Upper lobe of left lung (tissue), 6 donors: ENCODE data around the gene PSD2. TPM values are rescaled to one million over a fixed set of nuclear protein-coding genes. Genes with fewer than 3 reads are reported as not detected.
A peak's percentile ranks its signal among the peaks of the same experiment; 100 is the strongest.

Experiments
- ATAC-seq, 2 donors: fragments of 200-7000 bp; cut with Tn5 transposase; one replicate each; pipeline ENCODE4 v1.9.1; 2022; ENCODE audit warnings: mild to moderate bottlenecking in 2 of 2, moderate library complexity in 2 of 2; ENCODE audit not compliant: low FRiP score in 2 of 2
- DNase-seq, 2 donors: peaks; one replicate each; pipeline ENCODE4 v3.0.0-alpha.2; 2019 to 2020
- H3K27ac ChIP-seq, 4 donors: fragments of 200-600 bp; sonication (generic); one replicate each; pipeline ENCODE4 v1.5.1; 2016 to 2019
- H3K27me3 ChIP-seq, 4 donors: fragments of 200-600 bp; sonication (generic); one replicate each; pipeline ENCODE4 v1.5.1; 2017 to 2019
- H3K36me3 ChIP-seq, 4 donors: fragments of 200-600 bp; sonication (generic); one replicate each; pipeline ENCODE4 v1.5.1; 2016 to 2019
- H3K4me1 ChIP-seq, 4 donors: fragments of 200-600 bp; sonication (generic); one replicate each; pipeline ENCODE4 v1.5.1; 2018 to 2019
- H3K4me3 ChIP-seq, 4 donors: fragments of 200-600 bp; sonication (generic); one replicate each; pipeline ENCODE4 v1.5.1; 2017 to 2019; ENCODE audit warnings: mild to moderate bottlenecking in 2 of 4, moderate library complexity in 1 of 4
- H3K9me3 ChIP-seq, 4 donors: fragments of 200-600 bp; sonication (generic); one replicate each; pipeline ENCODE4 v1.5.1; 2018 to 2019
- EP300 ChIP-seq, 4 donors: sonication (generic); formaldehyde crosslinking; IDR thresholded peaks; one replicate each; pipeline ENCODE4 v1.5.1; 2017; ENCODE audit warnings: antibody characterized with exemption in 4 of 4, control low read depth in 2 of 4
- POLR2A ChIP-seq, 4 donors: fragments of 450-650 bp; IDR thresholded peaks; one replicate each; pipeline ENCODE4 v1.5.1; 2016 to 2017; ENCODE audit warnings: antibody characterized with exemption in 4 of 4, mild to moderate bottlenecking in 2 of 4
- POLR2AphosphoS5 ChIP-seq, 2 donors: sonication (generic); formaldehyde crosslinking; IDR thresholded peaks; one replicate each; pipeline ENCODE4 v1.5.1; 2017; ENCODE audit warnings: antibody characterized with exemption in 2 of 2
- WGBS, 2 donors: methylation state at CpG; one replicate each; pipeline ENCODE4 v1.1.5; 2017 to 2018; 5-methylcytosine and 5-hydroxymethylcytosine counted together
- total RNA-seq, 6 donors: library from RNA; depleted of rRNA in 4 of 6; stranded (reverse); fragments of >200 nt in 4 of 6; gene quantifications; one replicate each; pipeline versions ENCODE4 v1.1.0 to v1.2.1, GENCODE V29; 2016 to 2021
- TF ChIP-seq, protein P1 (sequence below), 6 experiments: fragments of 450-650 bp in 4 of 6; fragments of 200-600 bp in 2 of 6; sonication (generic) in 2 of 6; IDR thresholded peaks; one replicate each; pipeline ENCODE4 v1.5.1; 2016 to 2019; ENCODE audit warnings: antibody characterized with exemption in 6 of 6
- donor health status: DM: no; HTN: no; CAD: no; lungs with moderate emphysema.
- donor health status: DM: no; HTN: yes; CAD: no; lungs with severe emphysema.

PSD2 gene
- total RNA-seq, 6 donors from 2014 or later: 0.10 to 0.15 (median 0.11) TPM; not detected in 3

DNA sequence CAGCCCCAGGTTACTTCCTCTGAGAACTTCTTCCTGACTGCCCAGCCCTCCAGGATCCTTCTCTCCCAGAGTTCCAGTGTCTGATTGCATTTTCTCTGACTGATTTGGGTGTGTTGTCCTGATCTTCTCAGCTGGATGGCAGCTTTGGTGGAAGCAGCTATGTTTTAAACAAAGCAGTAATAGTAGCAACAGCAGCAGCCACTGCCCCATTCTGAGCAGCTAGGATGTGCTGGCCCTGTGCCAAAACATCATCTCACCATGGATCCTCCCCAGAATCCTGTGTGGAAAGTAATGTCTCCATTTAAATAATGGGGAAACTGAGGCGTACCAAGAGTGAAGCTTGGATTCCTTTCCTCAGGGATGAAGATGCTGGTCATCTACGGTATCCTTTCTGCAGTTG is 46.4 kb upstream of the PSD2 start:
- Histone ChIP-seq H3K4me1 (peaks cover 25 to 35% (median 33%) of the 10 kb centered on the region in 4 donors), H3K9me3 (no peaks in the 10 kb centered on the region), H3K27ac (no peak overlapping the region), H3K27me3 (peaks cover 0 to 36% (median 20%) of the 10 kb centered on the region in 4 donors), H3K4me3 (no peak overlapping the region), H3K36me3 (no peaks in the 10 kb centered on the region)
- DNase-seq (no peak), ATAC-seq (no peak)
- TF ChIP-seq POLR2A (IDR thresholded peaks at IDR 0.05): no peak
- no peak for TF ChIP-seq POLR2AphosphoS5 (IDR thresholded peaks at IDR 0.05)
- TF ChIP-seq EP300 (IDR thresholded peaks at IDR 0.05): no peak
- TF ChIP-seq, protein P1, sequence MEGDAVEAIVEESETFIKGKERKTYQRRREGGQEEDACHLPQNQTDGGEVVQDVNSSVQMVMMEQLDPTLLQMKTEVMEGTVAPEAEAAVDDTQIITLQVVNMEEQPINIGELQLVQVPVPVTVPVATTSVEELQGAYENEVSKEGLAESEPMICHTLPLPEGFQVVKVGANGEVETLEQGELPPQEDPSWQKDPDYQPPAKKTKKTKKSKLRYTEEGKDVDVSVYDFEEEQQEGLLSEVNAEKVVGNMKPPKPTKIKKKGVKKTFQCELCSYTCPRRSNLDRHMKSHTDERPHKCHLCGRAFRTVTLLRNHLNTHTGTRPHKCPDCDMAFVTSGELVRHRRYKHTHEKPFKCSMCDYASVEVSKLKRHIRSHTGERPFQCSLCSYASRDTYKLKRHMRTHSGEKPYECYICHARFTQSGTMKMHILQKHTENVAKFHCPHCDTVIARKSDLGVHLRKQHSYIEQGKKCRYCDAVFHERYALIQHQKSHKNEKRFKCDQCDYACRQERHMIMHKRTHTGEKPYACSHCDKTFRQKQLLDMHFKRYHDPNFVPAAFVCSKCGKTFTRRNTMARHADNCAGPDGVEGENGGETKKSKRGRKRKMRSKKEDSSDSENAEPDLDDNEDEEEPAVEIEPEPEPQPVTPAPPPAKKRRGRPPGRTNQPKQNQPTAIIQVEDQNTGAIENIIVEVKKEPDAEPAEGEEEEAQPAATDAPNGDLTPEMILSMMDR (IDR thresholded peaks at IDR 0.05): no peak
- WGBS, 2 donors: 85 to 95% methylated on average over 2 of the region's 2 CpGs

DNA sequence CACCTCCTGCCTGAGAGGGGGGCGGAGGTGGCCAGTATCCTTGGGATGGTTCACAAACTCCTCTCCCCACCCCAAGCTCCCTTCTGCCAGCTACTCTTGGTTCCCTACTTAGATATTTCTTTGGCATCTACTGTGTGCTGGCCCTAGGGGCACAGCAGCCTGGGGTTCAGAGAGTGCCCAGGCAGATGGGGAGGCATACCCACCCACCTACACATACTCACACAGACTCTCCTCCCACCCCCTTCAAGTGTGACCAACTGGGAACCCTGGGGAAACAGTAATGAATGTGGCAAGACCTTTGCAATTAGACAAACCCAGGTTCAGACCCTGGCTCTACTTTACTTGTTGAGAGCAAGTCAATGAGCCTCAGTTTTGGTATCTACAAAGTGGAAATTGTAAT is 44.4 kb upstream of the PSD2 start:
- no peak for ATAC-seq
- H3K27me3 ChIP-seq: peaks cover 0 to 46% (median 25%) of the 10 kb centered on the region in 4 donors
- WGBS, 2 donors: 94 to 100% methylated on average over 1 of the region's 1 CpG

DNA sequence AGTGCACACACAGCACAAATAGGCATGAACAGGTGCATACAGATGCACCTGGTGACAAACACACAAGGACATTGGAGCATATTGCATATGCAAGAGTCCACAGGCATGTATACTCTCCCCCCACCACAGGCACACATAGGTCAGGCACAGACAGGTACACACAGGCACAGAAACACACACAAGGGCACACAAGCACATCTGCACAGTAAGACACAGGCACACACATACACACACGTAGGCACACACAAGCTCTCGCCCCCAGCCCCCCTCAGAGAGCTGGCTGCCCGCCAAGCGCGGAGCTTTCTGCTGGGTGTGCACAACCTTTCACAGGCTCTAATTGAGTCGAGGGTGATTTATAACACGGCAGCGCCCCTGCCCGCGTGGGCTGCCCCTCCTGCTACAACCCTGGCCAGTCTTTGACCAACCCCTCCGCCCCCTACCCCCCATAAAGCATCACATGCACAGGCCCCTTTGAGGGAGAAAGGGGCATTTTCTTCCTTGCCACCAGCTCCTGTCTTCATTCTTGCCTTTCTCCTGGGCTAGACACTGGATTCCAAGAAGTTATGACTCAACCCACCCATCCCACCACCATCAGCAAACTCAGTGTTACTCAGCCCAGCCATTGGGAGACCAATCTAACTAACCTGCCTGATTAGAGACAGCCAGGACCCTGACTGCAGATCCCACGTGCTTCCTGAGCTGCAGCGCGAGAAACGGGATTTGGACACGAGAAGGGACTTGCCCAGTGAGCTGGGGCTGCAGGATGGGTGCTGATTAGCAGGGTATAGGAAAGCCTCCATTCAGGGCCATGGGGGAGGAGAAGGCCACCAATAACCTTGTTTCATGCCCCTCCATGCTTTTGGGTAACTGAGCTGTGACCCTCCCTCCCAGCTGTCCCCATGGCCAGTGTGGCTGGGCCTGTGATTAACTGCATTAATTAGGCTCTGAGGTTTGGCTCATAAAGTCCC is 42.8 kb upstream of the PSD2 start:
- H3K27ac ChIP-seq: no peak overlapping the region
- no peak for TF ChIP-seq EP300 (IDR thresholded peaks at IDR 0.05)
- TF ChIP-seq POLR2AphosphoS5 (IDR thresholded peaks at IDR 0.05): no peak
- TF ChIP-seq POLR2A (IDR thresholded peaks at IDR 0.05): no peak
- TF ChIP-seq, protein P1 (IDR thresholded peaks at IDR 0.05): no peak
- DNase-seq (peak in 1 of 2 donors; percentile 67), ATAC-seq (no peak)
- H3K4me1 ChIP-seq: peaks cover 11 to 19% (median 13%) of the 10 kb centered on the region in 4 donors
- H3K36me3 ChIP-seq: no peaks in the 10 kb centered on the region
- H3K9me3 ChIP-seq: no peaks in the 10 kb centered on the region
- H3K27me3 ChIP-seq: peaks cover 0 to 35% (median 16%) of the 10 kb centered on the region in 4 donors
- 27 to 48% methylated on average over 14 to 16 of the region's 16 CpGs for WGBS, 2 donors
- H3K4me3 ChIP-seq: no peak overlapping the region

More for the DNA sequence above, 44.4 kb upstream of the PSD2 start:
- Histone ChIP-seq H3K9me3 (no peaks in the 10 kb centered on the region), H3K36me3 (no peaks in the 10 kb centered on the region), H3K27ac (no peak overlapping the region), H3K4me3 (no peak overlapping the region), H3K4me1 (peaks cover 27 to 32% (median 28%) of the 10 kb centered on the region in 4 donors)
- TF ChIP-seq, protein P1 (IDR thresholded peaks at IDR 0.05): no peak
- no peak for TF ChIP-seq EP300 (IDR thresholded peaks at IDR 0.05)
- no peak for TF ChIP-seq POLR2AphosphoS5 (IDR thresholded peaks at IDR 0.05)
- no peak for TF ChIP-seq POLR2A (IDR thresholded peaks at IDR 0.05)
- no peak for DNase-seq

DNA sequence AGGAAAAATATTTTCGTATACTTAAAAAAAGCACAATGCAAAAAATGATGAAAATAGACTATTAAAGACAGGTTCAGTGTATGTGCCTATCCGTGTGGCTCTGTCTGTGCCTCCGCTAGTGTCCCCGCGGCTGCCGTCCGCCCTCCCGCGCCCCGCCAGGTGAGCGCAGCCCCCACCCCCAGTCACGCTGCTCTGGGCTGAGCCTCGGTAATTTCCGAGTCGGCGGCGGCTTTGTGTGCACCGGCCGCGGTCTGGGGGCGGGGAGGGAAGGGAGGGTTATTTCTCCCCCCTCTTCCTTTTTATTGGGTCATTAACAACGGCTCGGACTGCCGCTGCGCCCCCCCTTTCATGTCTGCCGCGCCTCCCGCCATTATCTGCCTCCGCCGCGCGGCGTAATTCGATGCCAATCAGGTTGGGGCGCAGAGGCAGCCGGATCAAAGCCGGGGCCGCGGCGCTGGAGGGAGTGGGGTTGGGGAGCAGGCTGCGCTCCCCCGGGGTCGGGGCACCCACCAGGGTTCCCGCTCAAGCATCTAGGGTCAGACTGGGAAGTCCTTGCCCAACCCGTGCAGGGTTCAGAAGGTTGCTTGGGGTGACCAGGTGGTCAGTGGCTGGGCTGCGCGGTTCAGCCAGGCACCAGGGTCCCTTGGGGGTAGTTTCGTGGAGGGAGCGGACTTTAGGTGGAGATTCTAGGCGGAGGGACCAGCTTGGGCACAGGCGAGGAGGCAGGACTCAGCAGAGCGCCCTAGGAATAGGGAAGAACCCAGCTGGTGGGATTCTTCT is 39.5 kb upstream of the PSD2 start:
- peaks cover 3 to 8% (median 6%) of the 10 kb centered on the region in 4 donors for H3K4me1 ChIP-seq
- peak in 1 of 2 donors; percentile 80 for DNase-seq
- no peaks in the 10 kb centered on the region for H3K36me3 ChIP-seq
- TF ChIP-seq, protein P1 (IDR thresholded peaks at IDR 0.05): no peak
- TF ChIP-seq EP300 (IDR thresholded peaks at IDR 0.05): no peak
- no peak for TF ChIP-seq POLR2AphosphoS5 (IDR thresholded peaks at IDR 0.05)
- no peak for TF ChIP-seq POLR2A (IDR thresholded peaks at IDR 0.05)
- no peak overlapping the region for H3K27ac ChIP-seq
- H3K9me3 ChIP-seq: no peaks in the 10 kb centered on the region
- no peak for ATAC-seq
- 16 to 26% methylated on average over 22 to 43 of the region's 52 CpGs for WGBS, 2 donors
- H3K4me3 ChIP-seq: peak overlapping the region in 1 of 4 donors; percentile 13
- peaks cover 0 to 19% (median 7%) of the 10 kb centered on the region in 4 donors for H3K27me3 ChIP-seq
